Suppressor macrophage (primary cell): ENCODE results near the gene TP73.

Experiments used
- DNase-seq, 4 experiments: peaks; one replicate each; pipeline ENCODE4 v3.0.0-alpha.2; 2020 to 2022

Gene TP73

DNA sequence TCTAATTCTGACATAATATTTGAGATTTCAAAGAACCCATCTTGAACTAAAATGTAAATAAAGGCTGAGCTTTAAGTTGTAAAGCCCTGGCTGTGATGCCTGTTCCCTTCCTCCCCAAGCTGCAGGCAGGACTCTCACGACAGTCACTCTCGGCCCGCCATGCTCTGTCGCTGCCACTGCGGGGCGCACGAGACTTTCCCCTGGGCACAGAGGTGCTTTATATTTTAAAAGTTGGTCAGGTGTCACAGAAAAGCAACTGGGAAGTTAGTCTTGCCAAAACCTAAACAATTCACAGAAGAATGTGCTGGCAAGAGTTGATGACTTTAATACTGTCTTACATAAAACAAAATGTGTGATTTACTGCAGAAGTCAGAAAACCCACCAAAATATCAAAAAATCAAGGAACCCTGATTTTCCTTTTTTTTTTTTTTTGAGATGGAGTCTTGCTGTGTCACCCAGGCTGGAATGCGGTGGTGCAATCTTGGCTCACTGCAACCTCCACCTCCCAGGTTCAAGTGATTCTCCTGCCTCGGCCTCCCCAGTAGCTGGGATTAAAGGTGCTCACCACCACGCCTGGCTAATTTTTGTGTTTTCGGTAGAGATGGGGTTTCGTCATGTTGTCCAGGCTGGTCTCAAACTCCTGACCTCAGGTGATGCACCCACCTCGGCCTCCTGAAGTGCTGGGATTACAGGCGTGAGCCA, 133.3 kb downstream of the TP73 start:
- peak in 1 of 4 experiments; percentile 30 for DNase-seq
